Measurements from ENCODE around the gene GABRG1. TPM values are rescaled to one million over a fixed set of nuclear protein-coding genes. Genes with fewer than 3 reads are reported as not detected.

GABRG1 gene
- polyA plus RNA-seq, 3 donors = not detected

GRCh38 chr4:46073778-46074177 lies 50.1 kb downstream of the GABRG1 start:
- H3K27ac ChIP-seq (ENCODE audit: low read depth in 1 of 2, low read length in 2 of 2) = no peak overlapping the region
- H3K27ac Mint-ChIP-seq = no peak overlapping the region
- H3K4me2 ChIP-seq (replicated peaks; ENCODE audit: extremely low read depth, low read length, poor library complexity, severe bottlenecking) = no peak overlapping the region
- H2AFZ ChIP-seq (ENCODE audit: insufficient read depth, low read depth, low read length, poor library complexity, severe bottlenecking) = no peak overlapping the region
- no peak overlapping the region for H3K4me3 ChIP-seq (replicated peaks in 1 of 3; ENCODE audit: low read depth in 2 of 3, low read length in 3 of 3)
- H3K9me3 ChIP-seq (replicated peaks in 1 of 2; ENCODE audit: control insufficient read depth in 1 of 2, insufficient read depth in 1 of 2, low read length in 2 of 2) = no peaks in the 10 kb centered on the region
- intact Hi-C loops (cut with micrococcal nuclease) = no loop called here
- no peak for DNase-seq
- no peaks in the 10 kb centered on the region for H3K9me3 Mint-ChIP-seq
- no peaks in the 10 kb centered on the region for H3K36me3 Mint-ChIP-seq
- no peaks in the 10 kb centered on the region for H3K27me3 Mint-ChIP-seq (ENCODE audit: low read depth in 3 of 3)
- no peaks in the 10 kb centered on the region for H3K79me2 ChIP-seq (ENCODE audit: insufficient read depth, low read length)
- H4K20me1 ChIP-seq (ENCODE audit: insufficient read depth, low read length) = no peaks in the 10 kb centered on the region
- H3K4me1 ChIP-seq (ENCODE audit: control insufficient read depth in 1 of 2, insufficient read depth in 2 of 2, low read length in 2 of 2) = no peaks in the 10 kb centered on the region
- TF ChIP-seq CTCF (IDR thresholded peaks at IDR 0.05) = no peak
- no peaks in the 10 kb centered on the region for H3K4me1 Mint-ChIP-seq
- no peak overlapping the region for H3K9ac ChIP-seq (ENCODE audit: insufficient read depth, low read length, poor library complexity, severe bottlenecking)
- H3K27me3 ChIP-seq (ENCODE audit: control insufficient read depth in 2 of 2, insufficient read depth in 2 of 2, low read length in 2 of 2) = no peaks in the 10 kb centered on the region
- H3K36me3 ChIP-seq (replicated peaks in 1 of 2; ENCODE audit: control insufficient read depth in 1 of 2, insufficient read depth in 2 of 2, low read length in 2 of 2) = no peaks in the 10 kb centered on the region
- no peak overlapping the region for H3K4me3 Mint-ChIP-seq

GRCh38 chr4:46051392-46051791 lies 72.5 kb downstream of the GABRG1 start:
- Histone ChIP-seq H3K27me3 (ENCODE audit: control insufficient read depth in 2 of 2, insufficient read depth in 2 of 2, low read length in 2 of 2) (no peaks in the 10 kb centered on the region), H3K4me3 (replicated peaks in 1 of 3; ENCODE audit: low read depth in 2 of 3, low read length in 3 of 3) (no peak overlapping the region), H3K27ac (ENCODE audit: low read depth in 1 of 2, low read length in 2 of 2) (no peak overlapping the region), H3K36me3 (replicated peaks in 1 of 2; ENCODE audit: control insufficient read depth in 1 of 2, insufficient read depth in 2 of 2, low read length in 2 of 2) (no peaks in the 10 kb centered on the region), H3K9me3 (replicated peaks in 1 of 2; ENCODE audit: control insufficient read depth in 1 of 2, insufficient read depth in 1 of 2, low read length in 2 of 2) (peaks cover 0 to 3% of the 10 kb centered on the region in 2 donors), H3K4me1 (ENCODE audit: control insufficient read depth in 1 of 2, insufficient read depth in 2 of 2, low read length in 2 of 2) (no peaks in the 10 kb centered on the region), H3K4me2 (replicated peaks; ENCODE audit: extremely low read depth, low read length, poor library complexity, severe bottlenecking) (no peak overlapping the region), H2AFZ (ENCODE audit: insufficient read depth, low read depth, low read length, poor library complexity, severe bottlenecking) (no peak overlapping the region), H4K20me1 (ENCODE audit: insufficient read depth, low read length) (no peaks in the 10 kb centered on the region), H3K9ac (ENCODE audit: insufficient read depth, low read length, poor library complexity, severe bottlenecking) (no peak overlapping the region), H3K79me2 (ENCODE audit: insufficient read depth, low read length) (no peaks in the 10 kb centered on the region)
- Mint-ChIP-seq H3K36me3 (no peaks in the 10 kb centered on the region), H3K27ac (no peak overlapping the region), H3K4me1 (no peaks in the 10 kb centered on the region), H3K4me3 (no peak overlapping the region), H3K27me3 (ENCODE audit: low read depth in 3 of 3) (peaks cover 0 to under 1% (median 0%) of the 10 kb centered on the region in 3 donors), H3K9me3 (peaks cover 0 to 4% (median 2%) of the 10 kb centered on the region in 7 donors)
- intact Hi-C loops (cut with micrococcal nuclease) = no loop called here
- DNase-seq = no peak
- TF ChIP-seq CTCF (IDR thresholded peaks at IDR 0.05) = no peak
- WGBS (ENCODE audit: insufficient coverage) = no CpG with 5 or more reads among the region's 2 CpGs
